Hepatocyte (in vitro differentiated cells): ENCODE results near the gene POC1A.

Experiments used
- CTCF ChIP-seq: fragments of 200-600 bp; sonication (generic); IDR thresholded peaks from 2 replicates; pipeline ENCODE4 v1.5.1; 2016; ENCODE audit warnings: antibody characterized with exemption, mild to moderate bottlenecking; ENCODE audit not compliant: poor library complexity
- EZH2 ChIP-seq: fragments of 200-600 bp; sonication (generic); IDR thresholded peaks from 2 replicates; pipeline ENCODE4 v1.6.1; 2016; ENCODE audit warnings: antibody characterized with exemption, mild to moderate bottlenecking, borderline replicate concordance

- TF ChIP-seq CTCF (no peak), EZH2 (no peak)
Observed at GRCh38 chr3:52083556-52084087, 70.6 kb downstream of the POC1A start.
